ENCODE results near the gene SAP30BP.

DNA sequence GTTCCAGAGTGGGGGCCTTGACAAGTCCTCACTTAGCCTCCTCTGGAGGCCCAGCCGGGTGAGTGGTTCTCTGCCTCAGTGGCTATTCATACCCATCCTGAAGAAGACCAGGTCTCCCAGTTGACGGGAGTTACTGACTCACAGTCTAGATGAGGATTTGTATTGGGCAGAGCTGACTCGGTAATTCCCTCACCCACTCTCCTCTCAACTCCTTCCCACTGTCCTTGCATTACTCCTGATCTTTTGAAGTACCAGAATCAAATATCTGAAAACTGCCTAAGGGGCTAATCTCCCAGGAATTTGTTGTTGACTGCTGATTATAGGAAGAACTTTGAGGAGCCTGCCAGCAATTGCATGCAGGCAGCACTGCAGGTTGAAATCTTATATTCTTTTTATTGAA, 14.2 kb downstream of the SAP30BP start:
- TF ChIP-seq, protein P1, sequence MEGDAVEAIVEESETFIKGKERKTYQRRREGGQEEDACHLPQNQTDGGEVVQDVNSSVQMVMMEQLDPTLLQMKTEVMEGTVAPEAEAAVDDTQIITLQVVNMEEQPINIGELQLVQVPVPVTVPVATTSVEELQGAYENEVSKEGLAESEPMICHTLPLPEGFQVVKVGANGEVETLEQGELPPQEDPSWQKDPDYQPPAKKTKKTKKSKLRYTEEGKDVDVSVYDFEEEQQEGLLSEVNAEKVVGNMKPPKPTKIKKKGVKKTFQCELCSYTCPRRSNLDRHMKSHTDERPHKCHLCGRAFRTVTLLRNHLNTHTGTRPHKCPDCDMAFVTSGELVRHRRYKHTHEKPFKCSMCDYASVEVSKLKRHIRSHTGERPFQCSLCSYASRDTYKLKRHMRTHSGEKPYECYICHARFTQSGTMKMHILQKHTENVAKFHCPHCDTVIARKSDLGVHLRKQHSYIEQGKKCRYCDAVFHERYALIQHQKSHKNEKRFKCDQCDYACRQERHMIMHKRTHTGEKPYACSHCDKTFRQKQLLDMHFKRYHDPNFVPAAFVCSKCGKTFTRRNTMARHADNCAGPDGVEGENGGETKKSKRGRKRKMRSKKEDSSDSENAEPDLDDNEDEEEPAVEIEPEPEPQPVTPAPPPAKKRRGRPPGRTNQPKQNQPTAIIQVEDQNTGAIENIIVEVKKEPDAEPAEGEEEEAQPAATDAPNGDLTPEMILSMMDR (IDR thresholded peaks at IDR 0.05; ENCODE audit: insufficient read depth, low read length, poor library complexity, severe bottlenecking), result no peak
- no peak for TF ChIP-seq EZH2phosphoT487 (conservative IDR thresholded peaks at IDR 0.05; ENCODE audit: low read length)

Data from SU-DHL-6 (cell line).